ENCODE data around the gene RXRG. TPM values are rescaled to one million over a fixed set of nuclear protein-coding genes. Genes with fewer than 3 reads are reported as not detected.

The RXRG gene
- total and polyA plus RNA-seq, 7 donors, result 2.8 to 45.9 (median 12.8) TPM

DNA sequence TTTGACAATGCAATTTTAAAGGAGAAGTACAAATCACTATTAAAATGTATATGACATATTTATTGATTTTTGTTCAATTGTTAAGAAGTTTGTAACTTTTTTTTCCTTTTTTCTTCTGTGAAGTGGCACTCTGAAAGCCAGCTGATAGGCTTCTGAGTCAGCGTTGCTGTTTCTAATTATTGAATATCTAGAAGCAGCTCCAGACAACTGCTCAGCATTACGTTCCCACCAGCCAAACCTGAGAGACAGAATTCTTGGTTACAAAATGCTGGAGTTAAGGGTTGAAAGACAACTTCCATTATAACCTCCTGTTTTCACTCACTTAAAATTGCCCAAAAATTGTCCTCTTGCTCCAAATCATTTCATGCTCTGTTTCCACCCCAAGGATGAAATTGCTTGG is 57.0 kb downstream of the RXRG start:
- 35 to 55% (median 52%) methylated on average over 2 of the region's 2 CpGs for WGBS, 3 donors
- TF ChIP-seq, protein P1, sequence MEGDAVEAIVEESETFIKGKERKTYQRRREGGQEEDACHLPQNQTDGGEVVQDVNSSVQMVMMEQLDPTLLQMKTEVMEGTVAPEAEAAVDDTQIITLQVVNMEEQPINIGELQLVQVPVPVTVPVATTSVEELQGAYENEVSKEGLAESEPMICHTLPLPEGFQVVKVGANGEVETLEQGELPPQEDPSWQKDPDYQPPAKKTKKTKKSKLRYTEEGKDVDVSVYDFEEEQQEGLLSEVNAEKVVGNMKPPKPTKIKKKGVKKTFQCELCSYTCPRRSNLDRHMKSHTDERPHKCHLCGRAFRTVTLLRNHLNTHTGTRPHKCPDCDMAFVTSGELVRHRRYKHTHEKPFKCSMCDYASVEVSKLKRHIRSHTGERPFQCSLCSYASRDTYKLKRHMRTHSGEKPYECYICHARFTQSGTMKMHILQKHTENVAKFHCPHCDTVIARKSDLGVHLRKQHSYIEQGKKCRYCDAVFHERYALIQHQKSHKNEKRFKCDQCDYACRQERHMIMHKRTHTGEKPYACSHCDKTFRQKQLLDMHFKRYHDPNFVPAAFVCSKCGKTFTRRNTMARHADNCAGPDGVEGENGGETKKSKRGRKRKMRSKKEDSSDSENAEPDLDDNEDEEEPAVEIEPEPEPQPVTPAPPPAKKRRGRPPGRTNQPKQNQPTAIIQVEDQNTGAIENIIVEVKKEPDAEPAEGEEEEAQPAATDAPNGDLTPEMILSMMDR (IDR thresholded peaks at IDR 0.05), result no peak
- H3K9me3 ChIP-seq, result no peaks in the 10 kb centered on the region
- DNase-seq (no peak), ATAC-seq (no peak)
- no peak overlapping the region for H3K4me3 ChIP-seq
- no peaks in the 10 kb centered on the region for H3K36me3 ChIP-seq (ENCODE audit: insufficient read depth in 1 of 2, low read depth in 1 of 2)
- H3K27me3 ChIP-seq (ENCODE audit: insufficient read depth in 3 of 3, low read length in 2 of 3), result no peaks in the 10 kb centered on the region
- no peak overlapping the region for H3K27ac ChIP-seq
- H3K4me1 ChIP-seq, result peaks cover 9% of the 10 kb centered on the region
- intact Hi-C loops (cut with DNase I), result no loop called here

DNA sequence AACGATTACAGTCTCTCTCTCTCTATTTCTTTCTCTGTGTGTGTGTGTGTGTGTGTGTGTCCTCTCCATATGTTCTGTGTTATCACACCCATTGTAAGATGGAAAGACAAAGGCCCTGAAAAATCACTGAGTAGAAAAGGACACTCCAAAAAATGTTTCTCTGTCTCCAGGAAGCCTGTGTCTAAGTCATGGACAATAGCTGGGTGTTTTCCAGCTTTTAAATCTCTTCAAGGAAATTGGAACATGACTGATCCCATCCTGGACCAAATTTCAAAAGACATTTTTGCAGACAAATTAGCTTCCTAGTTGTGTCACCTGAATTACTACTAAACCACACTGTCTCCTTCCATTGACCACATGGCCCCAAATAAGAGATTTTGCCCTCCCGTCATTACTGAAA is 57.4 kb downstream of the RXRG start:
- intact Hi-C loops (cut with DNase I), result no loop called here
- TF ChIP-seq, protein P1 (IDR thresholded peaks at IDR 0.05), result no peak
- ATAC-seq (no peak), DNase-seq (no peak)
- Histone ChIP-seq H3K27me3 (ENCODE audit: insufficient read depth in 3 of 3, low read length in 2 of 3) (no peaks in the 10 kb centered on the region), H3K9me3 (no peaks in the 10 kb centered on the region), H3K4me3 (no peak overlapping the region), H3K36me3 (ENCODE audit: insufficient read depth in 1 of 2, low read depth in 1 of 2) (no peaks in the 10 kb centered on the region), H3K27ac (no peak overlapping the region), H3K4me1 (peaks cover 9% of the 10 kb centered on the region)
- 56 to 73% (median 69%) methylated on average over 2 of the region's 2 CpGs for WGBS, 3 donors

DNA sequence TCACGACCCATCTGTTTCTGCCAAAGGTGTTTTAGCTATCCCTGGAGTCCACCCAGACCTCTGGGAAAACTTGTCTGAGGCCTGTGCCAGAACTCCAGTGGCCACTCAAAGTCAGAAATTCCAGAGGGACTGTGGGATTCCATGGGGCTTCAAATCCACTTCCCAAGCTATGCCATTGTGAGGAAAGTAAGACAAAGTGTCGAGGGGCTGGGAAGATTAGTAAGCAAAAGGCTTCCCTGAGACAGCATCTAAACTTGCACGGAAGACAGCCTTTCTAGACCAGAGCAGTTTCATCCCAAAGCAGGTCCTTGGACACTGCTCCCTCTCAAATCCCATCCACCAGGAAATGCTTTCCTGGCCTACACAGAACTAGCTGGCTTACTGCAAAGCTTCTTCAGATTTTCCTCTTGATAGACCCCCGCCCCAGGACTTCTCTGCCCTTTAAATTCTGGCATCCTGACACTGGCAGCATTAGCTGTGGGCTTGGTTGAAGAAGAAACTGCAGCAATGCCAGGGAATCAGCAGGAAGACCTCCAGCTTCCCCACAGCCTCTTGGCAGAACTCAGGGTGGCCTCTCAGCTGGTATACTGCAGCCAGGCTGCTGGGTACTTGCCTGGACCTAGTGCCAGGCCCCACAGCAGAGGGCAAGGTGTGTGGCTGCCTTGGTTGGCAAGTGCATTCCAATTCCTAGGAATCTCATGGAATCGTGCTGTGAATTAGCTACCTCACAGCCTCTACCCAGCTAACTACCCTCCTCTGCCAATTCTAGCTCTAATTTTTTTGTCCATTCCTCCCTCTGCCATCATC is 61.1 kb downstream of the RXRG start:
- ATAC-seq, result peak in 1 of 4 donors; percentile 8
- WGBS, 3 donors, result 21 to 38% (median 35%) methylated on average over 5 of the region's 5 CpGs

DNA sequence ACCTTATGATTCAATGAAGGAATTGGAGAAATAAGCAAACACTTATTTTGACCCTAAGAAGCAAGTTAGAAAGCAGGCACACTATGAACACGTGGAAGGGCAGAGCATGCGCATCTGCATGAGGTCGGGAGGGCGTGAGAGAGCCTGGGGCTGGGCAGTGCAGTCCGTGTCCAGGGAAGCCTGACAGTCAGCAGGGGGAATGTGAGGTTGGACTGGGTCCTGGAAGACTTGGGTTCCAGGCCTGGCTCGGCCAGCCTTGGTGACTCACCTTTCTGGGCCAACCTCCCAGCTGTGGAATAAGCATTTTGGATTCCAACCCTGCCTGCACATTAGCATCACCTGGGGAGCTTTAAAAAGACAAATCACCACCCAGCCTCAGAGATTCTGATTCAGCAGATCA is 61.9 kb downstream of the RXRG start:
- ATAC-seq, result peak; percentile 98 to 99 (median 99)
- H3K4me3 ChIP-seq, result no peak overlapping the region
- peak; percentile 79 to 92 for DNase-seq
- TF ChIP-seq, protein P1 (IDR thresholded peaks at IDR 0.05), result no peak
- peaks cover 9% of the 10 kb centered on the region for H3K4me1 ChIP-seq
- H3K36me3 ChIP-seq (ENCODE audit: insufficient read depth in 1 of 2, low read depth in 1 of 2), result no peaks in the 10 kb centered on the region
- no peaks in the 10 kb centered on the region for H3K27me3 ChIP-seq (ENCODE audit: insufficient read depth in 3 of 3, low read length in 2 of 3)
- intact Hi-C loops (cut with DNase I), result loop anchor here in 1 of 2 donors (5.0 kb wide), 1 partner anchor 529 kb away; no protein-coding TSS in a partner anchor
- WGBS, 3 donors, result 28 to 35% (median 29%) methylated on average over 6 of the region's 6 CpGs
- H3K9me3 ChIP-seq, result no peaks in the 10 kb centered on the region
- peak overlapping the region; percentile 80 for H3K27ac ChIP-seq

More for the DNA sequence above, 61.1 kb downstream of the RXRG start:
- Histone ChIP-seq H3K4me3 (no peak overlapping the region), H3K36me3 (ENCODE audit: insufficient read depth in 1 of 2, low read depth in 1 of 2) (no peaks in the 10 kb centered on the region), H3K4me1 (peaks cover 9% of the 10 kb centered on the region), H3K9me3 (no peaks in the 10 kb centered on the region), H3K27ac (peak overlapping the region; percentile 80), H3K27me3 (ENCODE audit: insufficient read depth in 3 of 3, low read length in 2 of 3) (no peaks in the 10 kb centered on the region)
- intact Hi-C loops (cut with DNase I), result loop anchor here in 1 of 2 donors (5.0 kb wide), 1 partner anchor 528 kb away; no protein-coding TSS in a partner anchor
- no peak for DNase-seq
- TF ChIP-seq, protein P1 (IDR thresholded peaks at IDR 0.05), result no peak
